ENCODE results near the gene SSTR4.

SSTR4 gene

DNA sequence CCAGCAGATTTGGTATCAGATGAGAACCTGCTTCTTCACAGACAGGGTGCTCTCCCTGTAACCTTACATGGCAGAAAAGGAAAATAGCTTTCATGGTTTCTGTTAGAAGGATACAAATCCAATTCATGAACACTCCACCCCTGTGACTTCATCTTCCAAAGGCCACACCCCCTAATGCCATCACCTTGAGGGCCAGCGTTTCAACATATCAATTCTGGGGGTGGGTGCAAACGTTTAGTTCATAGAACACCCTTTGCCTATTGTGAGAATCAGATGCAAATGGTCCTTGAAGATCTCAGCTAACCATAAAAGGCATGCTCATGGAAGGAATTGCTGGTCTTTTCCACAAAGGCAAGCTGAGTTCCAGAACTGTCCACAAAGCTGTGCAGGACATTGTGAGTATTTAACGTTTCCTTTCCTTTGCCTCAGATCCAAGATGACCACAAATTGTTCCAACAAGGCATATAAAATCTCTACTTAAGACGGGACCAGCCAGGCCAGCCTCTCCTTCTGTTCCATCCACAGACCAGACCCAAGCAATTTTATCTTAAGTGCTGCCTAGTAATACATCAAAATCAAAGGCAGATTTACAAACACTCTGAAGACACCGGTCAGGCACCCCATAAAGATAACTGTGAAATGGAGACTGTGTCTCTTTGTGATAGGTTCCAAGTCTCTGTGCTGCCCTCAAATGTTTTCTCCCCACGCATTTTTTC lies 34.7 kb upstream of the SSTR4 start:
- no peak overlapping the region for H3K4me3 ChIP-seq (ENCODE audit: low read depth, low read length)
- TF ChIP-seq CTCF (IDR thresholded peaks at IDR 0.05; ENCODE audit: borderline replicate concordance, insufficient read depth, low read depth, low read length): no peak

DNA sequence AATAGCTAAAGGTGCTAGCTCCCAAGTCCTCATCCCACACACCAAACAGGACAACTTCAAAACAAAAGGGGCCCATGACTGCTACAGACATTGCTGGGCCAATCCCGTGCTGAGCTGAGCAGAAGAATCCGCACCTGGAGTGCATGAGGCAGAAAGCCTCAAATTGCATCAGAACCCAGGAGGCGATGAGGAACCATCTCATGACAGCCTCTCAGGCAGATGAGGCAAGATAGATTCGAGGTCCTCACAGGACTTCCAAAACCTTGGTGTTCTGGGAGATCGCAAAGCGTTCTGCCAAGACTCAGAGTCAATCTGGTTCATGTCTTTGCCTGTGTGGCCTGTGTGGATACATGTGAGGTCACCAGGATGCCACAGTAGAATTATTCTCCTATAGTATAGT lies 32.8 kb upstream of the SSTR4 start:
- no peak for TF ChIP-seq CTCF (IDR thresholded peaks at IDR 0.05; ENCODE audit: borderline replicate concordance, insufficient read depth, low read depth, low read length)
- H3K4me3 ChIP-seq (ENCODE audit: low read depth, low read length): no peak overlapping the region

DNA sequence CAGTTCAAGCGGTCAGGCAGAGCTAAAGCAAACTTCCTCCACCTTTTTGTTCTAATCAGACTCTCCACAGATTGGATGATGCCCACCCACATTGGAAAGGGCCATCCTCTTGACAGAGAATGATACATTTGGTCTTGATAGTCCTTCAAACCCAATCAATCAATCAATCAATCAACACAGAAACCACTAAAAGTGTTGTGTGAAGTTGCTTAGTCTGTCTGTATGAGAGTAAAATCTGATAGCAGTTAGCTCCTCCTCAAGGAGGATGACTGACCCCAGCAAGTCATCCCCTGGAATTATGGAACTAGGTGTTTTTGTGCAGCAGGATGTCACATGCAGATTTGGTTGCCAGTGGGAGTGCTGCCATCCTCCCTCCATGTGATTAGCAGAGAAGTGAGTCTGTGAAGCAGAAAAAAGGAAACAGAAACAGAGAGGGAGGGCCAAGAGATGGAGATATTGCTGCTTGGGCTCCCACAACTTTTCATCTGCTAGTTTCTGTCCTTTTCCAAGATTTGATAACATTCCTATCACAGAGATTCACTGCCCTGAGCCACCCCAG lies 32.0 kb upstream of the SSTR4 start:
- no peak overlapping the region for H3K4me3 ChIP-seq (ENCODE audit: low read depth, low read length)
- TF ChIP-seq CTCF (IDR thresholded peaks at IDR 0.05; ENCODE audit: borderline replicate concordance, insufficient read depth, low read depth, low read length): no peak

DNA sequence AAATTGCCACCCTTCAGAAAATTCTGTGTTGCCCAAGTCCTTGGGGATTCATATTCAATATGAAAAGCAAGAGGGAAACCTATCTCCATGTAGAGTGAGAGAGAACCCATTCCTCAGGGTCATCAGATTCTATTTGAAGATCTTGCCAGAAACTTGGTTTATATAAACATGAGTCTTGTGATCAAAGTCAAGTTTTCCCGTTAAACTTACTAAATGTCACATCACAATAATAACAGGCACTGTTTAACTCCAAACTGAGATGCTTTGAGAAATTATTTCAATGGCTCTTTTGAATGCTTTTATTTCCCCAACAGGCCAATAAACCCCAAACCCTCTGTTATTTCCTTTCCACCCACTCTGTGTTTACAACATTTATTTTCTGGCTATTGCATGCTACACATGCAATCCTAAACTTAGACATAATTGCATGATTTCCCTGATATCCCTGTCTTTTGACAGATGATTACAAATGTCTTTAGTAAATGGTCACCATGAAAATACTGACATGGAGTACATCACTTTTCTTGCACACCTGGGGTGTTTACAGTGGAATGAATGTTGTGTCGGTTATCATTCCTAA lies 31.1 kb upstream of the SSTR4 start:
- TF ChIP-seq CTCF (IDR thresholded peaks at IDR 0.05; ENCODE audit: borderline replicate concordance, insufficient read depth, low read depth, low read length): no peak
- no peak overlapping the region for H3K4me3 ChIP-seq (ENCODE audit: low read depth, low read length)

GRCh38 chr20:23005776-23006175 lies 29.3 kb upstream of the SSTR4 start:
- no peak overlapping the region for H3K4me3 ChIP-seq (ENCODE audit: low read depth, low read length)
- no peak for TF ChIP-seq CTCF (IDR thresholded peaks at IDR 0.05; ENCODE audit: borderline replicate concordance, insufficient read depth, low read depth, low read length)

DNA sequence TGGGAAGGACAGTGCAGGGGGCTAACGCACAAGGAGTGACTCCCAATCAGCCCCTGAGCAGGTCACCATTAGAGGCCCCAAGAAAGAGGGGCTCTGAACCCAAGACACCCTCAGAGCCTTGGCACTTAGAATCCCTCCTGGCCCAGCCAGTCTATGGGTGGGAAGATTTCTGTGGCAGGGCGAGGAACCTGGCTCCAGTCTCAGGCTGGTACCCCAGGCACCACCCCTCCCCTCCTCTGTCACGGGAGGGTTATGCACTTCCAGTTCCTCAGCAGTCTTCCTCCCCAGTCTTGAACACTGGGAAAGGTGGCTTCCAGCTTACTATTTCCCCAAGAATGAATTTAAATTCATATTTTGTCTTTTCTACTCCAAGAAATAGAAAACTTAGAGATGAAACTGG lies 27.6 kb upstream of the SSTR4 start:
- TF ChIP-seq CTCF (IDR thresholded peaks at IDR 0.05; ENCODE audit: borderline replicate concordance, insufficient read depth, low read depth, low read length): no peak
- no peak overlapping the region for H3K4me3 ChIP-seq (ENCODE audit: low read depth, low read length)

All from GM12875 (cell line).